Measurements from ENCODE around the gene RNASEH2B. TPM values are rescaled to one million over a fixed set of nuclear protein-coding genes. Genes with fewer than 3 reads are reported as not detected.
A peak's percentile ranks its signal among the peaks of the same experiment; 100 is the strongest.

RNASEH2B gene
- total and polyA plus RNA-seq, 8 donors: 19.0 to 41.6 (median 23.3) TPM

GRCh38 chr13:50955798-50956197 is 46.2 kb downstream of the RNASEH2B start:
- Histone ChIP-seq H3K9me3 (no peaks in the 10 kb centered on the region), H3K27me3 (no peaks in the 10 kb centered on the region), H3K36me3 (peaks cover 0 to 6% (median 0%) of the 10 kb centered on the region in 3 donors), H3K27ac (no peak overlapping the region), H3K4me3 (no peak overlapping the region), H3K4me1 (no peaks in the 10 kb centered on the region)
- intact Hi-C loops (cut with DNase I): no loop called here
- 94 to 100% methylated on average over 1 of the region's 1 CpG for WGBS, 2 donors
- DNase-seq: no peak
- TF ChIP-seq CTCF (IDR thresholded peaks at IDR 0.05): no peak
- no peak for FAIRE-seq
- no peak for ATAC-seq

GRCh38 chr13:50957620-50958019 is 48.0 kb downstream of the RNASEH2B start:
- TF ChIP-seq CTCF (IDR thresholded peaks at IDR 0.05): no peak
- intact Hi-C loops (cut with DNase I): no loop called here
- no peak overlapping the region for H3K4me3 ChIP-seq
- WGBS, 2 donors: 81 to 86% methylated on average over 2 of the region's 2 CpGs
- FAIRE-seq: no peak
- no peak for DNase-seq
- H3K27ac ChIP-seq: no peak overlapping the region
- no peak for ATAC-seq
- peaks cover 0 to 9% (median 0%) of the 10 kb centered on the region in 3 donors for H3K36me3 ChIP-seq
- H3K27me3 ChIP-seq: no peaks in the 10 kb centered on the region
- no peaks in the 10 kb centered on the region for H3K9me3 ChIP-seq
- H3K4me1 ChIP-seq: no peaks in the 10 kb centered on the region

- DNase-seq: no peak
- peak in 1 of 4 donors; percentile 30 for ATAC-seq
- 83 to 84% methylated on average over 11 of the region's 11 CpGs for WGBS, 2 donors
- no peak overlapping the region for H3K4me3 ChIP-seq
- no peaks in the 10 kb centered on the region for H3K27me3 ChIP-seq
- H3K4me1 ChIP-seq: no peaks in the 10 kb centered on the region
- FAIRE-seq: no peak
- no peaks in the 10 kb centered on the region for H3K9me3 ChIP-seq
- TF ChIP-seq CTCF (IDR thresholded peaks at IDR 0.05): no peak
- peaks cover 0 to 5% (median 0%) of the 10 kb centered on the region in 3 donors for H3K36me3 ChIP-seq
- intact Hi-C loops (cut with DNase I): no loop called here
- H3K27ac ChIP-seq: no peak overlapping the region
Measured at GRCh38 chr13:50969691-50970090, 60.1 kb downstream of the RNASEH2B start.

- no peak for ATAC-seq
- 94 to 96% methylated on average over 2 of the region's 2 CpGs for WGBS, 2 donors
Measured at GRCh38 chr13:50970956-50971355, 61.4 kb downstream of the RNASEH2B start.

More at GRCh38 chr13:50970956-50971355, 61.4 kb downstream of the RNASEH2B start:
- Histone ChIP-seq H3K27ac (no peak overlapping the region), H3K36me3 (peaks cover 0 to 5% (median 0%) of the 10 kb centered on the region in 3 donors), H3K27me3 (no peaks in the 10 kb centered on the region), H3K4me3 (no peak overlapping the region), H3K4me1 (no peaks in the 10 kb centered on the region), H3K9me3 (no peaks in the 10 kb centered on the region)
- intact Hi-C loops (cut with DNase I): no loop called here
- no peak for TF ChIP-seq CTCF (IDR thresholded peaks at IDR 0.05)
- DNase-seq: no peak
- no peak for FAIRE-seq

Data from pancreas (tissue), 10 donors.